GM12873 (cell line): ENCODE measurements around the gene ZNF74.

ENCODE experiments used
- TF ChIP-seq, protein P1 (sequence below): IDR thresholded peaks from 2 replicates; pipeline ENCODE4 v1.5.1; 2012; ENCODE audit warnings: low read depth, mild to moderate bottlenecking, moderate library complexity, low read length, control low read depth; ENCODE audit not compliant: insufficient read depth; ENCODE audit errors: missing control alignments

The ZNF74 gene

GRCh38 chr22:20386336-20386735 lies 7.6 kb upstream of the ZNF74 start:
- TF ChIP-seq, protein P1, sequence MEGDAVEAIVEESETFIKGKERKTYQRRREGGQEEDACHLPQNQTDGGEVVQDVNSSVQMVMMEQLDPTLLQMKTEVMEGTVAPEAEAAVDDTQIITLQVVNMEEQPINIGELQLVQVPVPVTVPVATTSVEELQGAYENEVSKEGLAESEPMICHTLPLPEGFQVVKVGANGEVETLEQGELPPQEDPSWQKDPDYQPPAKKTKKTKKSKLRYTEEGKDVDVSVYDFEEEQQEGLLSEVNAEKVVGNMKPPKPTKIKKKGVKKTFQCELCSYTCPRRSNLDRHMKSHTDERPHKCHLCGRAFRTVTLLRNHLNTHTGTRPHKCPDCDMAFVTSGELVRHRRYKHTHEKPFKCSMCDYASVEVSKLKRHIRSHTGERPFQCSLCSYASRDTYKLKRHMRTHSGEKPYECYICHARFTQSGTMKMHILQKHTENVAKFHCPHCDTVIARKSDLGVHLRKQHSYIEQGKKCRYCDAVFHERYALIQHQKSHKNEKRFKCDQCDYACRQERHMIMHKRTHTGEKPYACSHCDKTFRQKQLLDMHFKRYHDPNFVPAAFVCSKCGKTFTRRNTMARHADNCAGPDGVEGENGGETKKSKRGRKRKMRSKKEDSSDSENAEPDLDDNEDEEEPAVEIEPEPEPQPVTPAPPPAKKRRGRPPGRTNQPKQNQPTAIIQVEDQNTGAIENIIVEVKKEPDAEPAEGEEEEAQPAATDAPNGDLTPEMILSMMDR, result no peak

DNA sequence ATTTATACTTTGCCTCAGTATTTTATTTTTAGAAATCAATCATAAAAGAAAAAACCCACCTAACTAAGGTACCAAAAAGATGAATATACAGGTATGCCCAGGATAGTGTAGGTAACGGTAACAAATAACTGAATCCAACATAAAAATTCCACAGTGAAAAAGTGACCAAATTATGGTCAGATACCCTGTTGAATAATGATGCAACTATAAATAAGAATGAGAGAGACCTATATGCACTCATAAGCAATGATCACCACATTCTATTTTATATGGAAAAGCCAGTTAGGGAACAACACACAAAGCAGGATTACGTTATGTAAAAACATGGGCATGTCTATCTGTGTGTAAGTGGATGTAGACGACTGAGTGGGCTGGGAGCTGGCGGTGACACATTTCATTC lies 7.0 kb upstream of the ZNF74 start:
- TF ChIP-seq, protein P1, result no peak

GRCh38 chr22:20388200-20388599 lies 5.8 kb upstream of the ZNF74 start:
- TF ChIP-seq, protein P1, result no peak

GRCh38 chr22:20389288-20389687 lies 4.7 kb upstream of the ZNF74 start:
- TF ChIP-seq, protein P1, result no peak

DNA sequence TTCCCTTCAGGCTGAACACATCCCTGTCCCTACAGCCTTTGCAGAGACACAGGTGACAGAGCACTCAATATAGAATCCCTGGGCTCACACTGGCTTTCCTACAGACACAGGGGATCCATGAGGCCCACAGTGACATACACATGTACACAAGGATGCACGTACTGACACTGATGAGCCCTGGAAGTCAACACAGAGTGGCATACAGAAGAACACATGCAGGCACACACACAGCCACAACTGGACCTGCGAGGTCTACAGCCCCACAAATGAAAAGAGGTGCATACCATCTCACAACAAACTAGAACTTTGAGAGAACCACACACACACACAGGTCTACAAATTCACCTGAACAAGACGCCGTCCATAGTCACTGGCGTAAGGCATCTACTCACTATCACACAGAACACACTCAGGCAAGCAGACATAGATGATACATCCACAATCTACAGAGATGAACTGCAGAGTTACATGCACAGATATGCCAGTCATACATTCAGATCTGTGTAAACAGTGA lies 3.5 kb upstream of the ZNF74 start:
- TF ChIP-seq, protein P1, result no peak

GRCh38 chr22:20391222-20391621 lies 2.7 kb upstream of the ZNF74 start:
- TF ChIP-seq, protein P1, result no peak

GRCh38 chr22:20392983-20393704 lies 807 bp upstream of the ZNF74 start:
- TF ChIP-seq, protein P1, result no peak
